ENCODE data around the gene FOXG1.

FOXG1 gene

GRCh38 chr14:28766469-28766955 lies at the start of gene FOXG1:
TSS of gene FOXG1 (plus strand) at chr14:28766787. CDS start at chr14:28767280, 493 bp downstream.
- DNase-seq (ENCODE audit: low read depth in 2 of 3, low spot score in 1 of 3) = no peak

GRCh38 chr14:28719130-28719529 lies 47.5 kb upstream of the FOXG1 start:
- no peak for DNase-seq (ENCODE audit: low read depth in 2 of 3, low spot score in 1 of 3)

DNA sequence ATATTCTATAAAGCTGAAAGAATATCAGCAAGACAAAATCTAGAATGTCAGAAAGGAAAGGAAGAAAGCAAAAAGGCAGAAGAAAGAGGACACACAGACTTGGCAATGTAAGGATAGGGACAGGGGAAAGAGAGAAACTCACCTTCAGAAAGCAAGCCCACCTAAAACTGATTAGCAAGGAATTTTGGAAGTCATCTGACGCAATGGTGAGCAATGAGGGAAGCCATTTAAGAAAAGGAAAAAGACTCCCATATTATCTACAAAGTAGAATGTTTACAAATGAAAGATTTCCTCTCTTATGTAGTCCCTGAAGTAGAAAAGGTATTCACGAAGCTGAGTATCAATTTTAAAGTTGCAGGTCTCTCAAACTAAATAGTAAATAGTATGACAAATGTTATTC lies 35.2 kb upstream of the FOXG1 start:
- DNase-seq (ENCODE audit: low read depth in 2 of 3, low spot score in 1 of 3) = no peak

- DNase-seq (ENCODE audit: low read depth in 2 of 3, low spot score in 1 of 3) = no peak
These were observed 24.3 kb upstream of the FOXG1 start for GRCh38 chr14:28742171-28742846.

DNA sequence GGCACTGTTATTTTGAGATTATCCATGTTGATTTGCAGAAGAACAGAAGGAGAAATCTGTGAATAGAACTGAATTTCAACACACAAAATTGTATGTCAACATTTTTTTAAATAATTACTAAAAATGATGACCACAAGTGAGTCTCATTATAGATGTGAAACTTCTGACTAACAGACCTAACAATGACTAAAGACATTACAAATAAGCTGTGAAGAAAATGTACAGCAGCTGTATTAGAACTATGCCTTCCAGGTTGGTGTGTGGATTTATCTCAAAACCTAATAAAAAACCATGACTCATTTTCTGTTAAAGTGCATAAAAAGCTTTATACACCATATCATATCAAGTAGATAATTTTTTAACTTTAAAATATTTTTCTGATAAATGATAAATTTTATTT lies 22.5 kb upstream of the FOXG1 start:
- DNase-seq (ENCODE audit: low read depth in 2 of 3, low spot score in 1 of 3) = no peak

GRCh38 chr14:28745176-28745575 lies 21.4 kb upstream of the FOXG1 start:
- no peak for DNase-seq (ENCODE audit: low read depth in 2 of 3, low spot score in 1 of 3)

GRCh38 chr14:28746247-28746646 lies 20.3 kb upstream of the FOXG1 start:
- DNase-seq (ENCODE audit: low read depth in 2 of 3, low spot score in 1 of 3) = no peak

DNA sequence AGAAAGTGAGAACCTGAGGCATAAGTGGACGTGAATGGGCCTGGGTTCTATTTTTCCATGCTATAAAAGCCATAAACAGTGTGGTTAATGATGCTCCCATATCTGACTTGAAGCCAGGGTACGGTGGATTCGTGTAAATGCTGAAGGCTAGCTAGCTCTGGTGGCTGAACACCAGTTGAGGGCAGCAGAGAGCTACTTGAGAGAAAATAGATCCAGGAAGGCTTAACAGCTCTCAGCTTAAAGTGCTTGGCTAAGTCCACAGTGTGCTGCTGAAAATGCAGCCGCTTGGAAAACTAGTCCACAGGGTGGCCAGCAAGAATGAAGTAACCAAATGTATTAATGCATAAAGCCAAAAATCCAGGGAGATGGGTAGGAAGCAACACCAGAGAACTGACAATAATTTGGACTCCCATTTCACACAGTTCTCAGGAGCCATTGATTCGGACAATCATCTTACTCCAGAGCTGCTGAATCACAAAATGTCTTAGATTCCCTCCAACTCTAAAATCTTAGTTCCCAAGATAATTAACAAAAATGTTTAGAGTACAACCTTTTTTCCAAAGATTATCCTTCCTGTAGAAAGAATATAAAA lies 15.0 kb upstream of the FOXG1 start:
- DNase-seq (ENCODE audit: low read depth in 2 of 3, low spot score in 1 of 3) = no peak

- no peak for DNase-seq (ENCODE audit: low read depth in 2 of 3, low spot score in 1 of 3)
These were observed 12.2 kb upstream of the FOXG1 start for GRCh38 chr14:28754209-28754985.

DNA sequence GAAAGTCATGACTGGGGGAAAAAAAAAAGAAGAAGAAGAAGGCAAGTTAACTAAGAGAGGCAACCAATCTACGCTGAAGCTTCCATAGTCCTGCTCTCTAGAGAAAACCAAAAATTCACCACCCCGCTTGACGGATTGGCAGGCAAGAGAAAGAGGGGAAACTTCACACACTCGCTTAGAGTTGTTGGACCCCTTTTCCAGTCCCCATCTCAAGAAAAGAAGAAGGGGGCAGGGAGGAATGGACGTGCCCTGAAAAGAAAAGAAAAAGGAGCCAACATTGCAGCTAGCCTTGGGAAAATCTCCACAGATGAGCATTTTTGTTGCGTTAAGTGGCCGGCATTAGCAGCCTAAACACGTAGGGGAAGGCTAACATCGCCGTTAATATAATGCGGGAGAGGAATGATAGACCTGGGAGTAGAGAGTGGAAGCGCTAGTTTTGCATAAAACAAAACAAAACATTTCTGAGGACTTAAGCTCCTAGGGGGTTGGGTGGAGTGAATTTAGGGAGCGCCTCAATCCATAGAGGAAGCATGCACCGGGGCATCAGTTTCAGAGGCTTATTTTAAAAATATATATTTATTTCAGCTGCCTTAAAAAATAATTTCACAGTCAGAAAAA lies 11.3 kb upstream of the FOXG1 start:
- DNase-seq (ENCODE audit: low read depth in 2 of 3, low spot score in 1 of 3) = no peak

GRCh38 chr14:28755884-28756268 lies 10.7 kb upstream of the FOXG1 start:
- DNase-seq (ENCODE audit: low read depth in 2 of 3, low spot score in 1 of 3) = no peak

GRCh38 chr14:28756269-28756883 lies 10.2 kb upstream of the FOXG1 start:
- DNase-seq (ENCODE audit: low read depth in 2 of 3, low spot score in 1 of 3) = no peak

DNA sequence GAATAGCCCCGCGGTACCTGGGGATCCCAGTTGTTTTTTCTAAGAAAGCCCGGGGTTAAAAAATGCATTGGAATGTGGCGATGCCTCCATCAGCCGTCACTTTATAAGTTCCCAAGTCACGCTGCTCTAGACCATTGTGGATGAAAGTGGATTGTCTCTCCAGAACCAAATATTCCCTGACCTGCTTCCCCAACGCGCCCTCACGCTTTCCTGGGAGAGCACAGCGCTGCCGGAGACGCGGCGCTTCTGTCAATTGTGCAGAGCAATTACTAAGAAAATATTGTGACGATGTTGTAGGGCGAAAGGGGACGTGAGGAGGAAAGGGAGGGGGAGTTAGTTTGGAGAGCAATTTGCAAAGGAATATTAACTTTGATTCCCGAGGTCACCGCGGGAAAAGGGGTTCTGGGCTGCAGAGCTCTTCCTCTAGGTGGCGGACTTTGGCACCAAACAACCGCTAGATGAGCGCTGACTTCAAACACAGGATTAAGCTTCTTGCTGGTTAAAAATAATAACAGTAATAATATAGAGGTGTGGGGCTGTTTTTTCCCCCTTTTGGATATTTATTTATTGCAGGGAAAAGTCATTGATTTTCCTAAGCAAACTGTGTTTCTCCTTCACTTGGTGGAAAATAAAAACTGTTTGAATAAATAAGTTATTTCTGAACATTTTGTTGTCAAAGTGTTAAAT lies 9.6 kb upstream of the FOXG1 start:
- no peak for DNase-seq (ENCODE audit: low read depth in 2 of 3, low spot score in 1 of 3)

DNA sequence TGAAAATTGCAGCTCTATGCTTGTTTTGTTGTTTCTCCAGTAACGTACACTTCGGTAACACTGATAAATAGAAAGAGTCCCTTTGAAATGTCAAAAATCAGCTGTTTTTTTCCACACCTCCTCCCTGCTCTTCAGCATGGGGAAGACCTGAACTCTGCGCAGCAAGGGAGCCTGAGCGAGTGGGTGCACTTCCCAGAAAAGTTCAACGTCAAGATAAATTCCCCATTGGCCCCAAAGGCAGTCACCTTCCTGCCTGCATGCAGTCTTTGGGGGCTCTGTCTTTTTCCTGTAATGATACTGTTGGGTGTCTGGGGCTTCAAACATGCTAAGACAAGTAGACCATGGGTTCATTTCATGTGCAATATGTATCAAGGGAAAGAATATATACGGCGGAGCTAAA lies 8.8 kb upstream of the FOXG1 start:
- DNase-seq (ENCODE audit: low read depth in 2 of 3, low spot score in 1 of 3) = no peak

- DNase-seq (ENCODE audit: low read depth in 2 of 3, low spot score in 1 of 3) = no peak
These were observed 8.2 kb upstream of the FOXG1 start for GRCh38 chr14:28758253-28758884.

DNA sequence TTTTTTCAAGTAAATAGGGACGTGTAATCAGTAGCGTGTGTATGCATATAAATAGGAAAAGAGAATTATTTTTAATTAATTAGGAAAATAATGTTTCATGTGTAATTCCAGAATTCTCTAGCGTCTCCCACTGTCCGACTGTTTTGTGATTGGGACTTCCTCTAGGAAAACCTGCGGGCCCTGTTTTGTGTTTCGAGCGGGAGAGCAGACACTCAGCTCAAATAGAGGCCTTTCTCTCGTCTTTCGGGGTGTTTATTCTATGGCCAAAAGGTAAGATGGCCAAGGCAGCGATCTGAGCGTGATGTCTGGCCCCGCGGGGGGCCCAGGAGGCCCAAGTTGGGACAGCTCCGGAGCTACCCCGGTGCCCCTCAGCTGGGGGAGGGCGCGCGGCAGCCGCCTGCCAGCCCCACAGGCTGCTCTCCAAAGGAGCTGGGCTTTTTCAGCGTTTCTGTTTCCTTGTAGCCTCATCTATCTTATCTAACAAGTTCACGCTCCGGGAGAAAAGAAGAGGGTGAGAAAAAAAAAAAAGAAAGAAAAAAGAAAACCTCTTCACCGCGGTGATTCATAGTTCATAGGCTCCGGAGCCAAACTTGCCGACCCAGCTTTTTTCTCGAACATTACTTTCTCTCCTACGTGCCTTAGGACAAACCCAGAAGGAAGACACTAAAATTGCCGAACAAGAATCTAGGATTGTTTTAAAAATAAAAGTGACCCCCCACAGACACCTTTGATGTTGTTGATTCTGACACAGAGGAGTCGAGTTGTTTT lies 7.5 kb upstream of the FOXG1 start:
- no peak for DNase-seq (ENCODE audit: low read depth in 2 of 3, low spot score in 1 of 3)

- no peak for DNase-seq (ENCODE audit: low read depth in 2 of 3, low spot score in 1 of 3)
These were observed 6.8 kb upstream of the FOXG1 start for GRCh38 chr14:28759653-28760313.

GRCh38 chr14:28760431-28760996 lies 6.1 kb upstream of the FOXG1 start:
- DNase-seq (ENCODE audit: low read depth in 2 of 3, low spot score in 1 of 3) = no peak

All from stimulated activated CD4-positive, alpha-beta T cell treated with anti-CD3 and anti-CD28 coated beads, Interleukin-12 subunit alpha, Interleukin-12 subunit beta, amount 100 ng/mL, for 48 hours (primary cell).